Activated naive CD4-positive, alpha-beta T cell treated with anti-CD3 and anti-CD28 coated beads for 36 hours (primary cell): ENCODE measurements around the gene AHI1. TPM values are rescaled to one million over a fixed set of nuclear protein-coding genes. Genes with fewer than 3 reads are reported as not detected.

Experiments
- CTCF ChIA-PET: fragments of 350-600 bp; sonication (Branson Sonifier 250); formaldehyde crosslinking; loops from one replicate; lab custom pipeline; 2021; ENCODE audit warnings: antibody characterized with exemption; lab: Charles Lee
- DNase-seq: peaks from one replicate; pipeline ENCODE4 v3.0.0-alpha.2; 2020
- H3K27ac Mint-ChIP-seq: one replicate; pipeline ENCODE4 v1.8.0; 2021; ENCODE audit warnings: mild to moderate bottlenecking, mixed read lengths
- H3K27me3 Mint-ChIP-seq: one replicate; pipeline ENCODE4 v1.8.0; 2021; ENCODE audit warnings: low read depth, mixed read lengths
- H3K36me3 Mint-ChIP-seq: one replicate; pipeline ENCODE4 v1.8.0; 2021; ENCODE audit warnings: low read depth, mixed read lengths
- H3K4me1 Mint-ChIP-seq: one replicate; pipeline ENCODE4 v1.8.0; 2021; ENCODE audit warnings: low read depth, mixed read lengths
- H3K4me3 Mint-ChIP-seq: one replicate; pipeline ENCODE4 v1.8.0; 2021; ENCODE audit warnings: mild to moderate bottlenecking, moderate library complexity, mixed read lengths
- H3K9me3 Mint-ChIP-seq: one replicate; pipeline ENCODE4 v1.8.0; 2021; ENCODE audit warnings: mixed read lengths
- intact Hi-C: fragments of 100-400 bp; cut with micrococcal nuclease; formaldehyde crosslinking; loops from one replicate; pipeline ENCODE4 v1.15.1; 2023
- microRNA-seq: library from miRNA; unstranded; fragments of <30 nt; microRNA quantifications from one replicate; pipeline ENCODE4 v1.2.0, GENCODE V29; 2022; ENCODE audit warnings: borderline microRNAs expressed, borderline replicate concordance
- total RNA-seq, 2 experiments: library from RNA; stranded (reverse); gene quantifications; one replicate each; pipeline ENCODE4 v1.2.3, GENCODE V29; 2021

Gene AHI1
- total RNA-seq, 2 experiments from 2014 or later: 17.8 to 18.8 TPM

GRCh38 chr6:135236319-135236718 is 261.2 kb downstream of the AHI1 start:
- H3K9me3 Mint-ChIP-seq: no peaks in the 10 kb centered on the region
- H3K27me3 Mint-ChIP-seq: no peaks in the 10 kb centered on the region
- intact Hi-C loops: no loop called here
- CTCF ChIA-PET: interaction anchor here (0.7 kb wide), 1 partner anchor 290 kb away, joined by 3 read pairs; no protein-coding TSS in a partner anchor
- no peak overlapping the region for H3K27ac Mint-ChIP-seq
- H3K36me3 Mint-ChIP-seq: no peaks in the 10 kb centered on the region
- DNase-seq: no peak
- peaks cover 11% of the 10 kb centered on the region for H3K4me1 Mint-ChIP-seq
- H3K4me3 Mint-ChIP-seq: no peak overlapping the region

GRCh38 chr6:135235716-135236115 is 261.8 kb downstream of the AHI1 start:
- peaks cover 14% of the 10 kb centered on the region for H3K4me1 Mint-ChIP-seq
- H3K27me3 Mint-ChIP-seq: no peaks in the 10 kb centered on the region
- no peak overlapping the region for H3K4me3 Mint-ChIP-seq
- no peak for DNase-seq
- intact Hi-C loops: no loop called here
- H3K9me3 Mint-ChIP-seq: no peaks in the 10 kb centered on the region
- no peak overlapping the region for H3K27ac Mint-ChIP-seq
- no peaks in the 10 kb centered on the region for H3K36me3 Mint-ChIP-seq
- CTCF ChIA-PET: interaction anchor here (0.7 to 0.9 kb wide), 2 partner anchors 188 to 289 kb away, joined by 3 read pairs; no protein-coding TSS in a partner anchor

GRCh38 chr6:135234492-135234780 is 263.1 kb downstream of the AHI1 start:
- CTCF ChIA-PET: no interaction called here
- H3K27me3 Mint-ChIP-seq: no peaks in the 10 kb centered on the region
- H3K4me3 Mint-ChIP-seq: no peak overlapping the region

GRCh38 chr6:135233686-135234491 is 263.7 kb downstream of the AHI1 start:
- CTCF ChIA-PET: no interaction called here
- H3K27ac Mint-ChIP-seq: no peak overlapping the region
- intact Hi-C loops: no loop called here
- H3K27me3 Mint-ChIP-seq: no peaks in the 10 kb centered on the region
- peaks cover 14% of the 10 kb centered on the region for H3K4me1 Mint-ChIP-seq
- no peaks in the 10 kb centered on the region for H3K36me3 Mint-ChIP-seq
- no peak overlapping the region for H3K4me3 Mint-ChIP-seq
- no peaks in the 10 kb centered on the region for H3K9me3 Mint-ChIP-seq
- no peak for DNase-seq

More at GRCh38 chr6:135234492-135234780, 263.1 kb downstream of the AHI1 start:
- H3K4me1 Mint-ChIP-seq: peaks cover 14% of the 10 kb centered on the region
- no peak for DNase-seq
- intact Hi-C loops: no loop called here
- H3K36me3 Mint-ChIP-seq: no peaks in the 10 kb centered on the region
- H3K9me3 Mint-ChIP-seq: no peaks in the 10 kb centered on the region
- H3K27ac Mint-ChIP-seq: no peak overlapping the region

Small RNAs within 50 kb of the gene (microRNA-seq; reads per million reads assigned to microRNA genes)
- not detected for gene MIR548A2
